Stimulated activated CD4-positive, alpha-beta T cell treated with anti-CD3 and anti-CD28 coated beads, Interleukin-1b, Interleukin-23, amount 100 ng/mL, for 4 hours (primary cell): ENCODE data around the gene FAIM2.

Source experiments
- DNase-seq, 2 donors: peaks; one replicate each; pipeline ENCODE4 v3.0.0-alpha.2; 2020; ENCODE audit warnings: low read depth in 2 of 2

The FAIM2 gene

GRCh38 chr12:49939707-49940106, 36.0 kb upstream of the FAIM2 start:
- DNase-seq = no peak

- no peak for DNase-seq
Measured at GRCh38 chr12:49939307-49939706, 35.6 kb upstream of the FAIM2 start.

GRCh38 chr12:49937639-49938300, 34.1 kb upstream of the FAIM2 start:
- no peak for DNase-seq

GRCh38 chr12:49936925-49937324, 33.2 kb upstream of the FAIM2 start:
- DNase-seq = no peak

GRCh38 chr12:49934505-49934904, 30.8 kb upstream of the FAIM2 start:
- DNase-seq = no peak

- DNase-seq = no peak
Measured at GRCh38 chr12:49933796-49934195, 30.1 kb upstream of the FAIM2 start.

- no peak for DNase-seq
Measured at GRCh38 chr12:49932533-49933130, 28.9 kb upstream of the FAIM2 start.

GRCh38 chr12:49932023-49932422, 28.3 kb upstream of the FAIM2 start:
- no peak for DNase-seq

- no peak for DNase-seq
Measured at GRCh38 chr12:49930515-49931288, 27.0 kb upstream of the FAIM2 start.

GRCh38 chr12:49929581-49929980, 25.9 kb upstream of the FAIM2 start:
- no peak for DNase-seq

- DNase-seq = no peak
Measured at GRCh38 chr12:49928471-49928870, 24.8 kb upstream of the FAIM2 start.

- no peak for DNase-seq
Measured at GRCh38 chr12:49925433-49926204, 21.9 kb upstream of the FAIM2 start.

- no peak for DNase-seq
Measured at GRCh38 chr12:49924628-49925246, 21.0 kb upstream of the FAIM2 start.

GRCh38 chr12:49923880-49924556, 20.3 kb upstream of the FAIM2 start:
- DNase-seq = no peak

- DNase-seq = no peak
Measured at GRCh38 chr12:49923035-49923644, 19.4 kb upstream of the FAIM2 start.

GRCh38 chr12:49922349-49923034, 18.8 kb upstream of the FAIM2 start:
- no peak for DNase-seq

GRCh38 chr12:49921936-49922335, 18.2 kb upstream of the FAIM2 start:
- no peak for DNase-seq

- no peak for DNase-seq
Measured at GRCh38 chr12:49921299-49921698, 17.6 kb upstream of the FAIM2 start.

GRCh38 chr12:49920915-49921286, 17.2 kb upstream of the FAIM2 start:
- DNase-seq = no peak

- no peak for DNase-seq
Measured at GRCh38 chr12:49920241-49920914, 16.7 kb upstream of the FAIM2 start.
